ELF-1 (cell line): ENCODE data around the gene RELN.
"Not testable (repeated sequence)": the region's sequence is repeated elsewhere in the genome, so short reads cannot be mapped to it uniquely, and the experiment has no call there.

Experiments used
- DNase-seq: peaks from one replicate; pipeline ENCODE4 v3.0.0-alpha.2; 2016; ENCODE audit warnings: low read depth, low spot score

The RELN gene

GRCh38 chr7:103989200-103989784 is at the start of gene RELN:
TSS of gene RELN (minus strand) at chr7:103989658. CDS start at chr7:103989356, 302 bp downstream.
- peak; percentile 58 for DNase-seq

- DNase-seq: no peak
These were observed 48.7 kb upstream of the RELN start for GRCh38 chr7:104038136-104038535.

GRCh38 chr7:104036889-104037288 is 47.4 kb upstream of the RELN start:
- DNase-seq: not testable (repeated sequence)

GRCh38 chr7:104035351-104035750 is 45.9 kb upstream of the RELN start:
- DNase-seq: no peak

- DNase-seq: no peak
These were observed 45.2 kb upstream of the RELN start for GRCh38 chr7:104034679-104035078.

GRCh38 chr7:104033837-104034236 is 44.4 kb upstream of the RELN start:
- DNase-seq: no peak

- DNase-seq: no peak
These were observed 43.0 kb upstream of the RELN start for GRCh38 chr7:104032486-104032885.

- no peak for DNase-seq
These were observed 40.3 kb upstream of the RELN start for GRCh38 chr7:104029765-104030164.

- no peak for DNase-seq
These were observed 35.2 kb upstream of the RELN start for GRCh38 chr7:104024632-104025031.

GRCh38 chr7:104023100-104023499 is 33.6 kb upstream of the RELN start:
- DNase-seq: no peak

- no peak for DNase-seq
These were observed 29.0 kb upstream of the RELN start for GRCh38 chr7:104018425-104018824.

- no peak for DNase-seq
These were observed 27.5 kb upstream of the RELN start for GRCh38 chr7:104017001-104017400.

GRCh38 chr7:104012835-104013234 is 23.4 kb upstream of the RELN start:
- no peak for DNase-seq

GRCh38 chr7:104011829-104012228 is 22.4 kb upstream of the RELN start:
- no peak for DNase-seq

GRCh38 chr7:104010052-104010909 is 20.8 kb upstream of the RELN start:
- no peak for DNase-seq

- DNase-seq: no peak
These were observed 18.6 kb upstream of the RELN start for GRCh38 chr7:104008107-104008506.

GRCh38 chr7:104007614-104008013 is 18.2 kb upstream of the RELN start:
- DNase-seq: no peak

GRCh38 chr7:104005197-104005596 is 15.7 kb upstream of the RELN start:
- DNase-seq: no peak

GRCh38 chr7:103996639-103997038 is 7.2 kb upstream of the RELN start:
- no peak for DNase-seq

GRCh38 chr7:103996017-103996551 is 6.6 kb upstream of the RELN start:
- no peak for DNase-seq

- no peak for DNase-seq
These were observed 6.1 kb upstream of the RELN start for GRCh38 chr7:103995554-103995953.

GRCh38 chr7:103993551-103993950 is 4.1 kb upstream of the RELN start:
- DNase-seq: no peak

- DNase-seq: no peak
These were observed 1.9 kb upstream of the RELN start for GRCh38 chr7:103991406-103991805.
